ENCODE measurements around the gene TMEM200C. TPM values are rescaled to one million over a fixed set of nuclear protein-coding genes. Genes with fewer than 3 reads are reported as not detected.

TMEM200C gene
- total and polyA plus RNA-seq, 4 donors = 5.2 to 8.6 (median 8.1) TPM

DNA sequence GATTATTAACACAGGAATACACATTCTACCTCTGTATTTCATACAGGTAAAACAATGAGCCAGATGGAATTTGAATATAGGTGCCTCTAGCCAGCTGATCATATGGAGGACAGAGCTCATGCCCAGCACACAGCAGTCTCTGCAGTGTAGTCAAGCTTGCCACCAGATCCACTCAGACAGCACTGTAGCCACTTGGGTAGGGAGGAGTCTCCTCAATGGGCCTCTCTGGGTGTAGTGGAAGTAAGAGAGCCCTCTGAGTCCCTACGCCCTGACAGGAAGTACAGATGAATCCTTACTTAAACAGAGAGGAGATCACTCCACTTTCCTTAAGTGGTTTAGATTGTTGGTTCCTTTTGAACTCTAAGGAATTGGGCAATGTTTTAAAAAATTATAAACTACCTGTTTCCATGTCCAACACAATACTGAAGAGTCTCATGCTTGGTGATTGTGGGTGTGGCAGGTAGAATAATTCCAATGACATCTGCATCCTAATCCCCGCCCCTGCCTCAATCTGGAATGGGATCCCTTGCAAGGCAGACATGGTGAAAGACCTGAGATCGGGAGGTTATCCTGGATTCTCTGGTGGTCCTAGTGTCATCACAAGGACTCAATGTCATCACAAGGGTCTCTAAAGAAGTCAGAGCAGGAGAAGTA lies 23.0 kb upstream of the TMEM200C start:
- WGBS (ENCODE audit: insufficient coverage) = 100% methylated on average over 2 of the region's 3 CpGs
- no peaks in the 10 kb centered on the region for H3K4me1 ChIP-seq (ENCODE audit: control insufficient read depth, insufficient read depth, low read length)
- no peak for DNase-seq (ENCODE audit: low read depth in 4 of 6, low spot score in 6 of 6)
- H3K4me3 ChIP-seq (ENCODE audit: low read depth, low read length) = no peak overlapping the region
- no peaks in the 10 kb centered on the region for H3K36me3 ChIP-seq (ENCODE audit: control insufficient read depth, insufficient read depth, low read length)
- H3K27me3 ChIP-seq (ENCODE audit: control insufficient read depth, insufficient read depth, low read length) = no peaks in the 10 kb centered on the region
- no peak overlapping the region for H3K27ac ChIP-seq (ENCODE audit: low read depth, low read length)
- no peaks in the 10 kb centered on the region for H3K9me3 ChIP-seq (ENCODE audit: control insufficient read depth, insufficient read depth, low read length)

DNA sequence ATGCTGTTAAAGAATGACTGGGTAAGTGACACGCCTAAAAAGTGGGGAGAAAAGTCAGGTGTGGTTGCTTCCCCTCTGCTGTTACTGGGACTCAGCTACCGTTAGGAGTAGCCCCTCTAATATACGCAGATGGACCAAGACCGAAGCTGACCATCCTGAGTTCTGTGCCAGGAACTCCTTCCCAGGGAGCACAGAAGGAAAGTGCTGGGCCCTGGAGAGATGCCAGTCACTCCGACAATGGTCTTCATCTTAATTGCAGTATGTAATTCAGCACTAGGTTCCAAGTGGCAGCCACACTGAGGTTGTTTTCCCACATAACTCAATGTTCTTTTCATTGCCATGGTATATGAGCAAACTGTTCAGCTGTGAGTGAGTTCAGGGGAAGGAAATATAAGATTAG lies 19.6 kb upstream of the TMEM200C start:
- Histone ChIP-seq H3K27me3 (ENCODE audit: control insufficient read depth, insufficient read depth, low read length) (no peaks in the 10 kb centered on the region), H3K9me3 (ENCODE audit: control insufficient read depth, insufficient read depth, low read length) (no peaks in the 10 kb centered on the region), H3K4me3 (ENCODE audit: low read depth, low read length) (no peak overlapping the region), H3K27ac (ENCODE audit: low read depth, low read length) (no peak overlapping the region), H3K36me3 (ENCODE audit: control insufficient read depth, insufficient read depth, low read length) (no peaks in the 10 kb centered on the region), H3K4me1 (ENCODE audit: control insufficient read depth, insufficient read depth, low read length) (no peaks in the 10 kb centered on the region)
- 43% methylated on average over 5 of the region's 5 CpGs for WGBS (ENCODE audit: insufficient coverage)
- DNase-seq (ENCODE audit: low read depth in 4 of 6, low spot score in 6 of 6) = peak in 2 of 6 donors; percentile 60 to 76

DNA sequence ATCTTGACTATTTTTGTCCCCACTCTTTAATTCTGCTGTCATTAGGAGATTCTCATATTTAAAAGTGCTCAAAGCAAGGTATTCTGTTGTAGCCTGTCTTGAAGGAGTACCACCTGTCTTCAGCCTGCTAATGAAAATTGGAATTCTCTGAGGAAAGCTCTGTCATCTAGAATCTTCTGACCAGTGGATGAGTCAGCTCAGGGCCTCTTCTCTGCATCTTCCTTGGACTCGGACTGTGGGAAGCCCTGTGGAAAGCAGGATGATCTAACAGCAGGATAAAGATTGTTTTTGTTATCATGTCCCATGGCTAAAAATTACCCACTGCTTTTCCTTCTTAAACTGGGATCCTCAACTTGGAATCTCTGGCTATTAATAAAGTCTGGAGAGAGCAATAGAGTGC lies 18.7 kb upstream of the TMEM200C start:
- WGBS (ENCODE audit: insufficient coverage) = no CpG with 5 or more reads among the region's 1 CpG
- H3K27ac ChIP-seq (ENCODE audit: low read depth, low read length) = no peak overlapping the region
- no peaks in the 10 kb centered on the region for H3K4me1 ChIP-seq (ENCODE audit: control insufficient read depth, insufficient read depth, low read length)
- H3K9me3 ChIP-seq (ENCODE audit: control insufficient read depth, insufficient read depth, low read length) = no peaks in the 10 kb centered on the region
- H3K27me3 ChIP-seq (ENCODE audit: control insufficient read depth, insufficient read depth, low read length) = no peaks in the 10 kb centered on the region
- no peaks in the 10 kb centered on the region for H3K36me3 ChIP-seq (ENCODE audit: control insufficient read depth, insufficient read depth, low read length)
- H3K4me3 ChIP-seq (ENCODE audit: low read depth, low read length) = no peak overlapping the region
- DNase-seq (ENCODE audit: low read depth in 4 of 6, low spot score in 6 of 6) = no peak

DNA sequence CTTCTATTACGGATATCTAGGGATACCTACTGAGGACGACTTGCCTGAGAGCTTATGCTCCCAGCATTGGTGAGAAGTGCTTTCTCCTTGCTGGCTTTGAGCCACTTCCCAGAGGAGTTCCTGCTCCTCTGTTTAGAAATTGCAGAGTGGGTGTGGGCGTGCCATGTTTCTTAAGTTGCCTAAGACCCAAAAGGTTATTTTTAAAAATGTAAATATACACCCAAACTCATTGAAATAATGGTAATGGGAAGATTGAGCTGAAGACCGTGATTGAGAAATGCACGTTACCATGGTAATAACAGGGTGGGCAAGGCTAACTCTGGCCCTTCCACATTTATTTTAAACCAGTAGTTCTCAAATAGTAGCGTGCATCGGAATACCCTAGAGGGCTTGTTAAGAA lies 17.2 kb upstream of the TMEM200C start:
- no peak overlapping the region for H3K27ac ChIP-seq (ENCODE audit: low read depth, low read length)
- DNase-seq (ENCODE audit: low read depth in 4 of 6, low spot score in 6 of 6) = no peak
- H3K36me3 ChIP-seq (ENCODE audit: control insufficient read depth, insufficient read depth, low read length) = no peaks in the 10 kb centered on the region
- H3K4me3 ChIP-seq (ENCODE audit: low read depth, low read length) = no peak overlapping the region
- WGBS (ENCODE audit: insufficient coverage) = 51% methylated on average over 2 of the region's 7 CpGs
- H3K9me3 ChIP-seq (ENCODE audit: control insufficient read depth, insufficient read depth, low read length) = no peaks in the 10 kb centered on the region
- H3K27me3 ChIP-seq (ENCODE audit: control insufficient read depth, insufficient read depth, low read length) = no peaks in the 10 kb centered on the region
- no peaks in the 10 kb centered on the region for H3K4me1 ChIP-seq (ENCODE audit: control insufficient read depth, insufficient read depth, low read length)

DNA sequence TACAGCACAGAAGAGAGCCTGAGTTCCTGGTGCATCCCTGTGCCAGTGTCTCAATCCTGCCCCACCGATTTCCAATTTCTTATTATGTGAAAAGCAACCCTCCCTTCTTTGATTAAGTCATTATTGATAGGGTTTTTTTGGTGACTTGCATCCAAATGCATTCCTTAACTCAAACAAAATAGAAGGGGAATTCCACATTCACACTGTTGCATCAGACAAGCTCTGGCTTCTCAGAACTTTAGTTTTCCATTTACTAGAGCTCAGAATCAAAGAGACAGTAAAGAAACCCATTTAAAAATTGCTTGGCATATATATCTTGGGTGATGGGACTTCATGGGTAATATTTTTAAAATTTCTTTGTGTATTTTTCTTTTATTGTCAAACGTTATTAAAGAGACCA lies 13.8 kb upstream of the TMEM200C start:
- Histone ChIP-seq H3K4me3 (ENCODE audit: low read depth, low read length) (no peak overlapping the region), H3K4me1 (ENCODE audit: control insufficient read depth, insufficient read depth, low read length) (no peaks in the 10 kb centered on the region), H3K27ac (ENCODE audit: low read depth, low read length) (no peak overlapping the region), H3K9me3 (ENCODE audit: control insufficient read depth, insufficient read depth, low read length) (no peaks in the 10 kb centered on the region), H3K36me3 (ENCODE audit: control insufficient read depth, insufficient read depth, low read length) (no peaks in the 10 kb centered on the region), H3K27me3 (ENCODE audit: control insufficient read depth, insufficient read depth, low read length) (no peaks in the 10 kb centered on the region)
- no peak for DNase-seq (ENCODE audit: low read depth in 4 of 6, low spot score in 6 of 6)
- WGBS (ENCODE audit: insufficient coverage) = no CpG with 5 or more reads among the region's 2 CpGs

DNA sequence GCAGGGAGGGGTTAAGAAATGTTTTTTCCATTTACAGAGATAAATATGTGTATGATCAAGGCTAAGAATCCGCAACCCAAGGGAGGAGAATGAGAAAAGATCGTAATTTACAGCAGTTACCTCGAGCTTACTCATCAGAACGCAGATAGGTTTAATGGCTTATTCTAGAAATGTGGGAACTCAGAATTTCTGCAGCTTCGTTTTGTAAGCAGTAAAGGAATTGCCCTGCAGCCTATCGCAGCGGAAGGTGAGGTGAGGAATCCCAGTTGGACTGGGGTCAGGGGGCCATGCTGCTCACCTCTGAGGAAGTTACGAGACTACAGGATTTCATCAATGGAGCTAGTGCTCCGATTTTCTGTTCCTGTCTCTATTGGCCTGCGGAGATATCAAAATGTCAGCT lies 8.1 kb upstream of the TMEM200C start:
- WGBS (ENCODE audit: insufficient coverage) = 74% methylated on average over 6 of the region's 10 CpGs
- no peak overlapping the region for H3K4me3 ChIP-seq (ENCODE audit: low read depth, low read length)
- DNase-seq (ENCODE audit: low read depth in 4 of 6, low spot score in 6 of 6) = no peak
- no peak overlapping the region for H3K27ac ChIP-seq (ENCODE audit: low read depth, low read length)
- no peaks in the 10 kb centered on the region for H3K9me3 ChIP-seq (ENCODE audit: control insufficient read depth, insufficient read depth, low read length)
- no peaks in the 10 kb centered on the region for H3K36me3 ChIP-seq (ENCODE audit: control insufficient read depth, insufficient read depth, low read length)
- H3K27me3 ChIP-seq (ENCODE audit: control insufficient read depth, insufficient read depth, low read length) = no peaks in the 10 kb centered on the region
- H3K4me1 ChIP-seq (ENCODE audit: control insufficient read depth, insufficient read depth, low read length) = no peaks in the 10 kb centered on the region

DNA sequence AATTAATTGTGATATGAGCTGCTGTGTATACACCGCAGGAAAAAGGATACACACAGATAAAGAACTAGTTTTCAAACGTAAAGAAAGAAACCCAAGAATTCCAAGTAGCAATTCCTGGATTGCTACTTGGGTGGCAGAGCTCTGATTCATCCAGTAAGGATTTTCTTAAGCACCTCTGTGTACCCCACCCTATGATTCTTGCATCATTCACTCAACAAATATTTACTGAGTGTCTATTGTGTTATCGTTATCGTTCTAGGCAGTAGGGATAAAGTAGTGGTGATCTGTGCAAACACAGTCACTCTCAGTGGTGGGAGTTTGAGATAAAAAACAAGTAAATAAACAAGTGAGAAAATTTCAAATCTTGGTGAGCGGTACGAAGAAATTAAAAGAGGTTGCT lies 4.9 kb upstream of the TMEM200C start:
- no peak overlapping the region for H3K27ac ChIP-seq (ENCODE audit: low read depth, low read length)
- no peak overlapping the region for H3K4me3 ChIP-seq (ENCODE audit: low read depth, low read length)
- peaks cover 3% of the 10 kb centered on the region for H3K4me1 ChIP-seq (ENCODE audit: control insufficient read depth, insufficient read depth, low read length)
- no peaks in the 10 kb centered on the region for H3K27me3 ChIP-seq (ENCODE audit: control insufficient read depth, insufficient read depth, low read length)
- no peaks in the 10 kb centered on the region for H3K36me3 ChIP-seq (ENCODE audit: control insufficient read depth, insufficient read depth, low read length)
- no peak for DNase-seq (ENCODE audit: low read depth in 4 of 6, low spot score in 6 of 6)
- no peaks in the 10 kb centered on the region for H3K9me3 ChIP-seq (ENCODE audit: control insufficient read depth, insufficient read depth, low read length)
- WGBS (ENCODE audit: insufficient coverage) = 97% methylated on average over 4 of the region's 6 CpGs

DNA sequence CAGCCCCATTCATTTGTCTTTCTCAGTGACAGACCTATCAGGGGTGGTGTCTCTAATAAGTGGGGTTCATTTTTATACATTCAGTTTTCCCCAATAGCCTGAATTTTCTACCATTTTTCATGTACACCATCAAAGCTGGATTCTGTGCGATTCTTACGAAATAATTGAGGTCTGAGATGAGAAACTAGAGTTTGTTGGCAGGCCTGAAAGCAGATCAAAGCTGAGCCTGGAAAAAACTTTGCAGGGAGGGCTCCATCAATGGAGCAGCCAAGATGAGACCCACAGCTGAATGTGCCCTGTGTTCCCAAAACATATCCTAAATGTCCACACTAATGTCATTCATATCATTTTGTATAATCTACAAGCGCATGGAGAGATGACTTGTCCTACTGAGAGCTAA lies 4.5 kb upstream of the TMEM200C start:
- Histone ChIP-seq H3K9me3 (ENCODE audit: control insufficient read depth, insufficient read depth, low read length) (no peaks in the 10 kb centered on the region), H3K36me3 (ENCODE audit: control insufficient read depth, insufficient read depth, low read length) (no peaks in the 10 kb centered on the region), H3K4me1 (ENCODE audit: control insufficient read depth, insufficient read depth, low read length) (peaks cover 3% of the 10 kb centered on the region), H3K4me3 (ENCODE audit: low read depth, low read length) (no peak overlapping the region), H3K27me3 (ENCODE audit: control insufficient read depth, insufficient read depth, low read length) (no peaks in the 10 kb centered on the region), H3K27ac (ENCODE audit: low read depth, low read length) (no peak overlapping the region)
- no CpG with 5 or more reads among the region's 3 CpGs for WGBS (ENCODE audit: insufficient coverage)
- no peak for DNase-seq (ENCODE audit: low read depth in 4 of 6, low spot score in 6 of 6)

DNA sequence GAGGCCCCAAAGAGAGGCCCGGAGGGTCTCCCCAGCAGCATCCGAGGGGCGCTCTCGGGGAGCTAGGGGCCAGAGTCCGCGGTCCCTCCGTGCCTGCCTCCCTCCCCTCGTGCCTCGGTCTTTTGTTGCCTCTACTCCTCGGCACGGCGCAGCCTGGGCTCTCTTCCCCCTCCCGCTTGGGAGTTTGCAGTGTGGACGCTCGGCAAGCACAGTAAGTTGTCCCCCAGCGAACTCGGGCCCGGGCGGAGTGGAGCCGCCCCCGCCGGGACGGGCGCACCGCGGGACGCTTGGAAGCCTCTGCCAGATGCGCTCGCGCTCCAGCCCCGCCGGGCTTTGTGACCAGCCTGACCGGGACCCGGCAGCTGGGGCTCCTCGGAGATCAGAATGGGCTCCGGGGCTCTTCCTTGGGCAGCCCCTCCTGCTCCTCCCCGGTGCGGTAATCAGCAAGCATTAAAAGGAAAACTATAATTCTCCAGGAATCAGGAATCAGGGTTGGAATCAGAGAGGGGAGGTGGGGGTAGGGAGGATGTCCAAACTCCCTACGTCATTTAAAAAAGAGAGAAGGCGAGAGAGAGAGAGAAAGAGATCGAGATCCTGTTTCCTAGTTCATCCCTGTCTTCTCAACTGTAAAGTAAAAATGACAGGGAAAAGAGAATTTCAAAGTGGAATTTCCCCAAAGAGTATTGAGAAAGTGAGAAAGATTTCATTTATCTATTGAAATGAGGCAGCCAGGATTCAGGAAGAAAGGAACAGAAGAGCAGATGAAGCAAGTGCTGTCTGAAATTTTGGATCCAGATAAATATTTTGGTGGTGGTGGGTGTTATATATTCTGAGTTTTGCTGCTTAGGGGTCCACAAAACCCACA lies 786 bp upstream of the TMEM200C start:
- Histone ChIP-seq H3K9me3 (ENCODE audit: control insufficient read depth, insufficient read depth, low read length) (no peaks in the 10 kb centered on the region), H3K4me3 (ENCODE audit: low read depth, low read length) (peak overlapping the region; percentile 73), H3K4me1 (ENCODE audit: control insufficient read depth, insufficient read depth, low read length) (peaks cover 17% of the 10 kb centered on the region), H3K36me3 (ENCODE audit: control insufficient read depth, insufficient read depth, low read length) (peaks cover 8% of the 10 kb centered on the region), H3K27ac (ENCODE audit: low read depth, low read length) (peak overlapping the region; percentile 80), H3K27me3 (ENCODE audit: control insufficient read depth, insufficient read depth, low read length) (peaks cover 5% of the 10 kb centered on the region)
- DNase-seq (ENCODE audit: low read depth in 4 of 6, low spot score in 6 of 6) = peak in 2 of 6 donors; percentile 75 to 84
- WGBS (ENCODE audit: insufficient coverage) = under 1% methylated on average over 35 of the region's 41 CpGs
